Central memory CD8-positive, alpha-beta T cell (primary cell): ENCODE measurements around the gene DNAJA4.
A peak's percentile ranks its signal among the peaks of the same experiment; 100 is the strongest.

ENCODE experiments used
- ATAC-seq: fragments of 150-1000 bp; cut with Tn5 transposase; replicated peaks from 2 replicates; pipeline ENCODE4 v1.10.0; 2022; ENCODE audit warnings: mild to moderate bottlenecking, moderate FRiP score, moderate number of reproducible peaks; ENCODE audit not compliant: poor library complexity, severe bottlenecking; ENCODE audit errors: extremely low read depth
- DNase-seq, 2 donors: peaks; one replicate each; pipeline ENCODE4 v3.0.0; 2021; ENCODE audit warnings: low spot score in 2 of 2
- H3K27ac Mint-ChIP-seq: one replicate; pipeline ENCODE4 v1.8.0; 2022; ENCODE audit warnings: low read depth, mild to moderate bottlenecking, moderate library complexity, mixed read lengths
- H3K27me3 Mint-ChIP-seq: one replicate; pipeline ENCODE4 v1.8.0; 2022; ENCODE audit warnings: mixed read lengths
- H3K36me3 Mint-ChIP-seq: one replicate; pipeline ENCODE4 v1.8.0; 2022; ENCODE audit warnings: mild to moderate bottlenecking, moderate library complexity, mixed read lengths; ENCODE audit not compliant: insufficient read depth
- H3K4me1 Mint-ChIP-seq: one replicate; pipeline ENCODE4 v1.8.0; 2022; ENCODE audit warnings: mixed read lengths
- H3K4me3 Mint-ChIP-seq: one replicate; pipeline ENCODE4 v1.8.0; 2022; ENCODE audit warnings: mild to moderate bottlenecking, moderate library complexity, mixed read lengths
- H3K9me3 Mint-ChIP-seq: one replicate; pipeline ENCODE4 v1.8.0; 2022; ENCODE audit warnings: mixed read lengths

The DNAJA4 gene

DNA sequence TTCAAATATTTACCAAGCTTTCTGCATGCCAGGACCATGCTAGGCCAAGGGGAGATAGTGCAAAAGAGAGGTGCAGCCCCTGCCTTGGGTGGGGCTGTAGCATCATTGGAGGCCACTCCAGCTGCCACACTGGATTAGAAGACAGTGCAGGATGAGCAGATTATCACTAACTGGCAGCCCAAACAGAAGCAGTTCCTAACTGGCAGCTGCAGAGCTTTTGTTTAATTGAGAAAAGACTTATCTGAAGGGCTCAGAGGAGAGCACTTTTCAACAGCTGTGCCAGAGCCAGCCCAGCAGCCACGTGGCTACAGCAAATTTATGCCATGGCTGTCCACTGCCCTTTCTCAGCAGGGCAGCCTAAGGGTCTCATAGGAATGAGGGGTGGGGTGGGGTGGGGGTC, 16.5 kb upstream of the DNAJA4 start:
- Mint-ChIP-seq H3K27me3 (no peaks in the 10 kb centered on the region), H3K9me3 (no peaks in the 10 kb centered on the region), H3K4me3 (no peak overlapping the region), H3K36me3 (no peaks in the 10 kb centered on the region), H3K27ac (no peak overlapping the region), H3K4me1 (no peaks in the 10 kb centered on the region)
- ATAC-seq (no peak), DNase-seq (no peak)

DNA sequence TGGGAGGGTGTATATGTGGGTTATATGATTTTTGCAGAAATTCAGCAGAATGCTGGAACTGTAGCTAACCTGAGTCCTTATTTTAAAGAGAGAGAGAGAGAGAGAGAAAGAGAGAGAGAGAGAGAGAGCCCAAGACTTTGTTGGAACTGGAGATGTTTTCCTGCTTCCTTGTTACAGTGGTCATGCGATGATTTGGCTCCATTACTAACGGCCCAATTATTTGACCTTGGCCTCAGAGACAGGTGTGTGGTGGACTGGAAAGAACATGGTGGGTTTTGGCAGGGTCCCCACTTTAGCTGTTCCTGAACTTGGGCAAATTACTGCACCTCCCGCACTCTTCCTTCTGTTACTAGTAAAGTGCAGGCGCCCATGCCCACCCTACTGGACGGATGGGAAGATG, 15.2 kb upstream of the DNAJA4 start:
- ATAC-seq (no peak), DNase-seq (no peak)
- no peaks in the 10 kb centered on the region for H3K4me1 Mint-ChIP-seq
- H3K27me3 Mint-ChIP-seq, result no peaks in the 10 kb centered on the region
- H3K4me3 Mint-ChIP-seq, result no peak overlapping the region
- no peaks in the 10 kb centered on the region for H3K9me3 Mint-ChIP-seq
- no peaks in the 10 kb centered on the region for H3K36me3 Mint-ChIP-seq
- H3K27ac Mint-ChIP-seq, result no peak overlapping the region

DNA sequence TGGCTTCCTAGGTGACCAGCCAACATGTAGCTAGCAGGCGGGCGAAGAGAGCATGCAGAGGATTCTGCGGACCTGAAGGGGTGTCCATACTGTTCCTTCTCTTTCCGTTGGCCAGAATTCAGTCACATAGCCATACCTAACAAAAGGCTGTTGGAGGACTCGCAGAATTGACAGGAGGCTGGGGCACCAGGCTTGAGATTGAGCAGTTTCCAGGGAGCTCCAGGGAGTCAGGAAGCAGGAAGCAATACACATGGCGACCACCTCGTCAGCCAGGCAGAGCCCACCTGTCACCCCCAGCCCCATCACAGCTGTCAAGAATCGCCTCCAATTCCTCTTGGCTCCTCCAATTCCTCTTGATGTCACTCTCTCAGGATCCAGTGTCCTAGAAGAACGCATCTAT, 13.2 kb upstream of the DNAJA4 start:
- H3K27me3 Mint-ChIP-seq, result no peaks in the 10 kb centered on the region
- ATAC-seq, result no peak

DNA sequence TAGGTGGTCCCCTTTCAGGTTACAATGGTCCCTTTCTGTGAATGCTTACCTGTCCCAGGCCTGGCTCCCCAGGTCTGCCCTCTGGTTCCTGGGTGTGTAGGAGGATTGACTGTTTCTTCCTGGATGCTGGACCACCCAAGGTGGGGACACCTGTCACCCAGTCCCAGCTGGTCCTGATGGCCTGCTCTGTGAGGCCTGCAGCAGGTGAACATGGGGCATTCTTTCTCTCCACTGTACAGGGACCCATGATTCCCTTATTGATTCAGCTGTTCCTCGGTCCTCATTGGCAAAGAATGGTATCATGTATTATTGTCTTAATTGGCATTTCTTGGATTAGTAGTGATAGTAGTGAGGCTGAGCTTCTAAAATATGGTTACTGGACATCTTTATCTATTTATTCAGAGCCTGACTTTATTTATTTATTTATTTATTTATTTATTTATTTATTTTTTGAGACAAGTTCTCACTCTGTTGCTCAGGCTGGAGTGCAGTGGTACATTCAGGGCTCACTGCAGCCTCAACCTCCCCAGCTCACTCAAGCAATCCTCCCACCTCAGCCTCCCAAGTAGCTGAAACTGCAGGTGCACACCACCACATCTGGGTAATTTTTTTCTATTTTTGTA, 8.8 kb upstream of the DNAJA4 start:
- Mint-ChIP-seq H3K9me3 (no peaks in the 10 kb centered on the region), H3K27ac (no peak overlapping the region), H3K27me3 (no peaks in the 10 kb centered on the region), H3K36me3 (no peaks in the 10 kb centered on the region), H3K4me1 (no peaks in the 10 kb centered on the region), H3K4me3 (no peak overlapping the region)
- ATAC-seq, result no peak
- no peak for DNase-seq

More for the DNA sequence above, 13.2 kb upstream of the DNAJA4 start:
- DNase-seq, result no peak
- no peak overlapping the region for H3K4me3 Mint-ChIP-seq
- no peaks in the 10 kb centered on the region for H3K9me3 Mint-ChIP-seq
- H3K4me1 Mint-ChIP-seq, result no peaks in the 10 kb centered on the region
- H3K27ac Mint-ChIP-seq, result no peak overlapping the region
- H3K36me3 Mint-ChIP-seq, result no peaks in the 10 kb centered on the region

DNA sequence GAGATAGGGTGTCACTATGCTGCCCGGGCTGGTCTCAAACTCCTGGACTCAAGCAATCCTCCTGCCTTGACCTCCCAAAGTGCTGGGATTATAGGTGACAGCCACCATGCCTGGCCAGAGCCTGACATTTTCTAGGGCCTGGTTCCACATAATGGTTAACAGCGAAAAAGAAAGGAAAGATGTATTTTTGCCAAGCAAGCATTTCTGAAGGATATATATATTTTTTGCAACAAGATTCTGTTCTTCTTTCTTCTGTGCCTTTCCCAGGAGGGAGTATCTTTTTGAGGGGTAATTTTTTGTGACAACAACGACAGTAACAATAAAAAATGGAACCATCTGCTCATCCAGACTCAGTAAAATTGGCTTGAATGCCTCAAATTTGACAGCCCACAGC, 8.3 kb upstream of the DNAJA4 start:
- Mint-ChIP-seq H3K36me3 (no peaks in the 10 kb centered on the region), H3K27me3 (no peaks in the 10 kb centered on the region), H3K4me3 (no peak overlapping the region), H3K4me1 (no peaks in the 10 kb centered on the region), H3K27ac (no peak overlapping the region), H3K9me3 (no peaks in the 10 kb centered on the region)
- ATAC-seq (no peak), DNase-seq (no peak)

DNA sequence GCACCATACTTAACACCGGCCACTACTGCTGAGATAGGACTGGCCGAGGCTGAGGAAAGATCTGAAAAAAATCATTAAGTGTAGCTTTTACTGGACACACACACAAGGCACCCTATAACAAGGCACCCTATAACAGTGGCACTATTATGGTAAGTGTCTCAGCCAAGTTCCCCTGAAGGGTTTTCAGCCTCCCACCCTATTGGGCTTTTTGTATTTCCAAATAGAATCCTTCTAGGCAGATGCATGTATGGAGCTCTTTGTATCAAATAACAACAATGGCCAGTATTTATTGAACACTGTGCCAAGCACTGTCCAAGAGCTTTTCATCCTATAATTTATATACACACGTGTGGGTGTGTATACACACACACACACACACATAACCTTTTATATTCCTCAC, 6.7 kb upstream of the DNAJA4 start:
- Mint-ChIP-seq H3K36me3 (no peaks in the 10 kb centered on the region), H3K4me3 (no peak overlapping the region), H3K27ac (no peak overlapping the region), H3K9me3 (no peaks in the 10 kb centered on the region), H3K27me3 (no peaks in the 10 kb centered on the region), H3K4me1 (no peaks in the 10 kb centered on the region)
- DNase-seq, result no peak
- no peak for ATAC-seq

DNA sequence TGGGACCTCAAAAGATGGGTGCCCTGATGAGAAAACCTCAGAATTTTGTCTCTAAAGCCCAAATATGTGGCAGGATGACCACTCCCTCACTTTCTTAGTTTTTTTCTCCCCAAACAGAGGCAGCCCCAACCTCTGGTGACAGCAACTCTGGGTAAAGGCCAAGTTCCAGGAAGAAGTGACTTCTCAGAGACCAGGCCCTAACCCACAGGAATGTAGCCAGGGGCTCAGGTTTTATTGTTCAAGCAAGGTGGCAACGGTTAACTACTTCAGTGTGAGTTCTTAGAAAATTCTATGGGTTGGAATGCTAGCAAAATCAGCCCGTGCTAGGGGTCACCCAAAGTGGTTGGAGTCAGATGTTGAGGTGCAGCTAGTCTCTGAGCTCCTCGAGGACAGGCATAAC, 5.1 kb upstream of the DNAJA4 start:
- Mint-ChIP-seq H3K4me1 (no peaks in the 10 kb centered on the region), H3K9me3 (no peaks in the 10 kb centered on the region), H3K27me3 (no peaks in the 10 kb centered on the region), H3K36me3 (peaks cover 5% of the 10 kb centered on the region), H3K27ac (no peak overlapping the region), H3K4me3 (no peak overlapping the region)
- ATAC-seq, result no peak
- DNase-seq, result no peak

DNA sequence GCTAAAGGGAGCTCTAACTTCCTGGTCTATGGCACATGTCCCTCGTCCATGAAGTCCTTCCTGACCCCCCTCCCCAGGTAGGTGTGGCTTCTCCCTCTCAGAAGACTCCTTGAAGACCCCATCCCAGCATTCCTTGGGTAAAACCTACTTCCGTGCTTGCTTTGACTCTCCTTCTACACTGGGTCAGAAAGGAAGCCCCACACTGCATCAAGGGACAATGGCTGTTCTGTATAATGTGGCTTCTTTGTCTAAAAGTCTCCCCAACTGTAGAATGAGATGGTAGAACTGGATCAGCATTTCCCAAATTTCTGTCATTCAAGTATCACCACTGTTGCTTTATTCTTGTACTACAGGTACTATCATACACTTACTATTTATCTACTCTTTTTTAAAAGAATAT, 3.9 kb upstream of the DNAJA4 start:
- Mint-ChIP-seq H3K4me3 (no peak overlapping the region), H3K36me3 (peaks cover 11% of the 10 kb centered on the region), H3K9me3 (no peaks in the 10 kb centered on the region), H3K27ac (no peak overlapping the region), H3K27me3 (no peaks in the 10 kb centered on the region), H3K4me1 (peaks cover 4% of the 10 kb centered on the region)
- no peak for DNase-seq
- no peak for ATAC-seq

DNA sequence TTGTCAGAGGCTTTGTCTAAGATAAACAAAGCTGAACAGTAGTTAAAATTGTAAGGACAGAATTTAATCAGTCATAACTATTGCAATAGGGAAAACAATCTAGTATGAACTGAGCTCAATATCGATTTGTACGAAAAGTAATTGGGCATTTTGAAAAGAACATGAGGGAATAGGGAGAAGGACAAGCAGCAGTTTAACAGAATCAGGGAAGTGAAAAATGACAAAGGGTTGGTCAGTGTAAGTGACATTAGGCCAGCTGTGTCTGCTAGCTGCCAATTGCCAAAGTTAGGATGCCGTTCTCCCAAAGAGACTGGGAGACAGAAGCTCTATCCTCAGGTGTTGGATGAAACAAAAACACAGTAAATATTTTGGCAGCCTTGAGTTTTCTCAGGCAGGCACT, 3.3 kb upstream of the DNAJA4 start:
- DNase-seq (no peak), ATAC-seq (no peak)
- Mint-ChIP-seq H3K4me3 (no peak overlapping the region), H3K4me1 (peaks cover 9% of the 10 kb centered on the region), H3K27me3 (no peaks in the 10 kb centered on the region), H3K9me3 (no peaks in the 10 kb centered on the region), H3K36me3 (peaks cover 13% of the 10 kb centered on the region), H3K27ac (no peak overlapping the region)

DNA sequence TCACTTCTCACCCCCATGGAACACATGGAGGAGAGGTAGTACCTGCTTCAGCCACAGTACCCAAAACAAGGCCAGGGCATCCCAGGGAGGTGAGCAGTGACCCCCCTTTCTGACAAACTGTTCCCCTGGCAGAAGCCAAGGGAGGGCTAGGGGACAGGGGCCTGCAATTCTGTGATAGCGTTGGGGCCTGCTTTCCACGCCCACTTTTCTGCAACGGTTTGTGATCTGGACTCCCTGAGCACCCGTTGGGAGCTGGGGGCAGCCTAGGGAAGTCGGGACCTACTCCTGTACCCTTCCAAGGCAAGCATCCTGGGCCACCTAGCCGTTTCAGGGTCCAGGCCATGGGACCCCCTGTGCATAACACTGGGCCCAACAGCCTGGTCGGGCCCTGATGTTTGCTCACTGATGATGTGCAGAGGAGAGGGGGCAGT, 996 bp upstream of the DNAJA4 start:
- peaks cover 20% of the 10 kb centered on the region for H3K4me1 Mint-ChIP-seq
- H3K9me3 Mint-ChIP-seq, result no peaks in the 10 kb centered on the region
- peak overlapping the region; percentile 92 for H3K27ac Mint-ChIP-seq
- no peak for DNase-seq
- peak overlapping the region; percentile 85 for H3K4me3 Mint-ChIP-seq
- ATAC-seq, result no peak
- no peaks in the 10 kb centered on the region for H3K27me3 Mint-ChIP-seq
- peaks cover 16% of the 10 kb centered on the region for H3K36me3 Mint-ChIP-seq

DNA sequence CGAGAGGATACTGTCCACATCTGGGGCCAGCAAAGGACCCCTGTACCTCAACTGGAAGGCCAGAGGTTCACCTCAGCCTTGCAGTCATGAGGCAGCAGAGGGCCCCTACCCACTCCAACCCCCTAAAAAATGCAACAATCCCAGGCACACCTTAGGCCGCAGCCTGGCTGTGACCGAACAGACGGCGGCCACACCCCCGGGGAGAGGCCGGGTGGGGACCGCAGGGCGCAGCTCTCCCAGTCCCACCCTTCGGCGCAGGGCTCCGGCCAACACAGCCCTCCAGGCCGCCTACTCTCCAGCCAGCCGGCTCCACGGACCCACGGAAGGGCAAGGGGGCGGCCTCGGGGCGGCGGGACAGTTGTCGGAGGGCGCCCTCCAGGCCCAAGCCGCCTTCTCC, 457 bp upstream of the DNAJA4 start:
- no peak for ATAC-seq
- H3K9me3 Mint-ChIP-seq, result no peaks in the 10 kb centered on the region
- DNase-seq, result no peak
- H3K36me3 Mint-ChIP-seq, result peaks cover 18% of the 10 kb centered on the region
- H3K4me3 Mint-ChIP-seq, result peak overlapping the region; percentile 85
- H3K4me1 Mint-ChIP-seq, result peaks cover 20% of the 10 kb centered on the region
- H3K27ac Mint-ChIP-seq, result peak overlapping the region; percentile 92
- H3K27me3 Mint-ChIP-seq, result no peaks in the 10 kb centered on the region

DNA sequence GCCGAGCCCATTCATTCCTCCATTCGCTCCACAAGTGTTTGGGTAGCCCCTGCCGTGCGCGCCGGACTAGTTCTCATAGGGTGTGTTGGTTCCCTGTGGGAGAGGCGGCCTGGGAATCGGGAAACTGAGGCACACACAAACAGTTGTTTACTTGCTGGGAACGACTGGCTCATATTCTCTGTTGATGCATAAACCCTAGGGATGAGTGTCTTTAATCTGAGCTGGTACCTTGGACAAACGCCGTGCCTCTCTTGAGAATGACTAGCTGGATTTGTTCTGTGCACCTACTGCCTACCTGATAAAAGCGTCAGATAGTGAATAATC, 737 bp downstream of the DNAJA4 start:
- no peaks in the 10 kb centered on the region for H3K27me3 Mint-ChIP-seq
- no peaks in the 10 kb centered on the region for H3K9me3 Mint-ChIP-seq
- peak overlapping the region; percentile 85 for H3K4me3 Mint-ChIP-seq
- H3K36me3 Mint-ChIP-seq, result peaks cover 21% of the 10 kb centered on the region
- DNase-seq, result no peak
- peak overlapping the region; percentile 92 for H3K27ac Mint-ChIP-seq
- ATAC-seq, result no peak
- peaks cover 20% of the 10 kb centered on the region for H3K4me1 Mint-ChIP-seq

DNA sequence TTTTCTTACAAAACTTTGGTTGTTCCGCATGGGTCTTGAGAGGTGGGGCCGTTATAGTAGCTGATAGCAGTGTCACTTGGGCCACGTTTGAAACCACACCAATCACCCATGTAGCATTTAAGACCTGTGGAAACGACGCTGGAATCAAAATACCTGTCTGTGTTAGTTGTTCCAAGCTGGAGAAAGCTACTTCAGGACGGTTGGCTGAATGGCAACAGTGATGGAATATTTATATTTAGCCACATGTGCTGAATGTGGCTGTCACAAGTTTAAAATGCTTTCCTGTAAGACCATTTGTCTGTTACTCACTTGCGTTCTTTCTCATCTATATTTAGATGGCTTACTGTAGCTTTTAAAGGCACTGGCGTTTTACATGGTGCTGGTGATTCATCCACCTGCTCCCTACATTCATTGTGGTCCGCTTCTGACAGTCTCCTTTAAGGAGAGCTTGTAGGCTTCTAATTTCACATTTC, 1.4 kb downstream of the DNAJA4 start:
- peak overlapping the region; percentile 92 for H3K27ac Mint-ChIP-seq
- no peaks in the 10 kb centered on the region for H3K27me3 Mint-ChIP-seq
- peaks cover 26% of the 10 kb centered on the region for H3K4me1 Mint-ChIP-seq
- no peak for ATAC-seq
- H3K36me3 Mint-ChIP-seq, result peaks cover 23% of the 10 kb centered on the region
- peak overlapping the region; percentile 85 for H3K4me3 Mint-ChIP-seq
- no peaks in the 10 kb centered on the region for H3K9me3 Mint-ChIP-seq
- no peak for DNase-seq

DNA sequence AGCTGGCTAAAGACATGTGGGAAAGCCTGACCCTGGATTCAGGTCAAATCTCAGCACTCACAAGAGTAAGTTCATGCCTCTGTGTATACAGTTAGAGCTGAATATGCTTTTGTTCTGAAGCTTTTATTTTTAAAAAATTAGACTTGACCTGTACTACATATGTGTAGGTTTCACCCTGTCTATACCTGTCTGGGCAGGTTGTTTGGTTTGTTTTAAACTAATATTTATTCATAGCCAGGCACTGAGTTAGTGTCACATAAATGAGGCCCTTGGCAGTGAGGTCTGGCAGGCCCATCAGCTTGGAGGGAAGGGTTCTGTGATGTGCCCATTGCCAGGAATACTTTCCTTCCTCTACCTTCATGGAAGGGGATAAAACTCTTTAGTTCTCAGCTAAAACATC, 1.9 kb downstream of the DNAJA4 start:
- Mint-ChIP-seq H3K27me3 (no peaks in the 10 kb centered on the region), H3K4me3 (peak overlapping the region; percentile 85), H3K27ac (peak overlapping the region; percentile 92), H3K36me3 (peaks cover 23% of the 10 kb centered on the region), H3K9me3 (no peaks in the 10 kb centered on the region), H3K4me1 (peaks cover 26% of the 10 kb centered on the region)
- ATAC-seq (no peak), DNase-seq (no peak)
